ENCODE results near the gene TMEM270.
"Not testable (repeated sequence)": the region's sequence is repeated elsewhere in the genome, so short reads cannot be mapped to it uniquely, and the experiment has no call there.

Gene TMEM270

GRCh38 chr7:73833251-73833919 is 27.6 kb upstream of the TMEM270 start:
- no peak for DNase-seq

GRCh38 chr7:73834626-73835191 is 26.2 kb upstream of the TMEM270 start:
- no peak for DNase-seq

- not testable (repeated sequence) for DNase-seq
These were observed 23.8 kb upstream of the TMEM270 start for GRCh38 chr7:73837167-73837566.

GRCh38 chr7:73838642-73839041 is 22.3 kb upstream of the TMEM270 start:
- no peak for DNase-seq

- DNase-seq, result no peak
These were observed 21.7 kb upstream of the TMEM270 start for GRCh38 chr7:73839290-73839689.

- DNase-seq, result no peak
These were observed 20.9 kb upstream of the TMEM270 start for GRCh38 chr7:73839743-73840714.

- no peak for DNase-seq
These were observed 20.1 kb upstream of the TMEM270 start for GRCh38 chr7:73840715-73841379.

GRCh38 chr7:73841689-73842066 is 19.3 kb upstream of the TMEM270 start:
- DNase-seq, result no peak

- peak; percentile 91 for DNase-seq
These were observed 18.6 kb upstream of the TMEM270 start, which contains the start of gene METTL27 for GRCh38 chr7:73842067-73842976. TSS of gene METTL27 (minus strand) at chr7:73842516. CDS start at chr7:73842140, 376 bp downstream.

GRCh38 chr7:73844131-73844547 is 16.8 kb upstream of the TMEM270 start:
- DNase-seq, result no peak

GRCh38 chr7:73844848-73845460 is 16.0 kb upstream of the TMEM270 start:
- DNase-seq, result no peak

GRCh38 chr7:73845701-73846195 is 15.2 kb upstream of the TMEM270 start:
- not testable (repeated sequence) for DNase-seq

- no peak for DNase-seq
These were observed 12.8 kb upstream of the TMEM270 start for GRCh38 chr7:73847941-73848723.

- DNase-seq, result no peak
These were observed 10.2 kb upstream of the TMEM270 start for GRCh38 chr7:73850781-73851207.

GRCh38 chr7:73851410-73852338 is 9.3 kb upstream of the TMEM270 start:
- no peak for DNase-seq

- no peak for DNase-seq
These were observed 8.5 kb upstream of the TMEM270 start for GRCh38 chr7:73852500-73852899.

GRCh38 chr7:73856941-73857340 is 4.0 kb upstream of the TMEM270 start:
- no peak for DNase-seq

GRCh38 chr7:73858807-73859206 is 2.2 kb upstream of the TMEM270 start:
- no peak for DNase-seq

GRCh38 chr7:73861305-73861704 is 346 bp downstream of the TMEM270 start:
- DNase-seq, result no peak
